Measurements from ENCODE around the gene ZDHHC14.

DNA sequence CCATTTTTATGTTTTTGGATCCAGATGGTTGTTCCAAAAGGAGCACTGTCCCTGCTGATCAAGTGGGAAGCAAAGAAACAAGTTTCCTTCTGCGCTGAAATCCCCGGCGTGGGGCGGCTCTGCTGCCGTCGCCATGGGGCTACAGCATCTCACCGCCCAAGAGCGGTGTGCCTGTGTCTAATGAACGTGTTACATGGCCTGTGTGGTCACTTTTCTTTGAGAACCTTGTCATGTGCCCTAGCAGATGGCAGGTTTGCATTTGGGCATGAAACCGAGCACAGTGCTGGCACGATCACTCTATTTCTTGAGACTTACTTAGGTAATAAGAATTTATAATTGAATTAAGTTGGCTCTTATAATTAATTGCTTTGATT, 51.9 kb downstream of the ZDHHC14 start:
- TF ChIP-seq, protein P1, sequence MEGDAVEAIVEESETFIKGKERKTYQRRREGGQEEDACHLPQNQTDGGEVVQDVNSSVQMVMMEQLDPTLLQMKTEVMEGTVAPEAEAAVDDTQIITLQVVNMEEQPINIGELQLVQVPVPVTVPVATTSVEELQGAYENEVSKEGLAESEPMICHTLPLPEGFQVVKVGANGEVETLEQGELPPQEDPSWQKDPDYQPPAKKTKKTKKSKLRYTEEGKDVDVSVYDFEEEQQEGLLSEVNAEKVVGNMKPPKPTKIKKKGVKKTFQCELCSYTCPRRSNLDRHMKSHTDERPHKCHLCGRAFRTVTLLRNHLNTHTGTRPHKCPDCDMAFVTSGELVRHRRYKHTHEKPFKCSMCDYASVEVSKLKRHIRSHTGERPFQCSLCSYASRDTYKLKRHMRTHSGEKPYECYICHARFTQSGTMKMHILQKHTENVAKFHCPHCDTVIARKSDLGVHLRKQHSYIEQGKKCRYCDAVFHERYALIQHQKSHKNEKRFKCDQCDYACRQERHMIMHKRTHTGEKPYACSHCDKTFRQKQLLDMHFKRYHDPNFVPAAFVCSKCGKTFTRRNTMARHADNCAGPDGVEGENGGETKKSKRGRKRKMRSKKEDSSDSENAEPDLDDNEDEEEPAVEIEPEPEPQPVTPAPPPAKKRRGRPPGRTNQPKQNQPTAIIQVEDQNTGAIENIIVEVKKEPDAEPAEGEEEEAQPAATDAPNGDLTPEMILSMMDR (IDR thresholded peaks at IDR 0.05): no peak
- no peak for TF ChIP-seq POLR2AphosphoS5 (IDR thresholded peaks at IDR 0.05)
- TF ChIP-seq POLR2A (IDR thresholded peaks at IDR 0.05): no peak
